ENCODE results near the gene STK32B.

Gene STK32B

DNA sequence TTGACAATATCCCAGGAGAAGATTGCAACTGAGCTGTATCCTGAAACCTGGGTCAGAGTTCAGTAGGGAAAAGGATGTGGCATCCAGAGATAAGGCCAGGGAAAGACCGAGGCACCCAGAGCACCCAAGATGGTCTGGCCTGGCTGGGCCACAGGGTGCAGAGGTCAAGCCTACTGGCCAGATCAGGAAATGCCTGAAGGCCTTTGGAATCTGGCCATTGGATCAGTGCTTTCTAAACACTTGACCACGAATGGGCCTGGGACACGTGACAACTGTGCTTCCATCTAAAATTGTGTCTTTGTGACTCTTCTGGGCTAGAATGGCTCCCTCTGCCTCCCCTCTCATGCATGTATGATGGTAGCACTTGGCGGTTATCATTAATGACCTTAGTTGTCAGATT lies 340.2 kb downstream of the STK32B start:
- DNase-seq (ENCODE audit: low read depth, low spot score): no peak
- H3K4me3 ChIP-seq (ENCODE audit: low read length): no peak overlapping the region

DNA sequence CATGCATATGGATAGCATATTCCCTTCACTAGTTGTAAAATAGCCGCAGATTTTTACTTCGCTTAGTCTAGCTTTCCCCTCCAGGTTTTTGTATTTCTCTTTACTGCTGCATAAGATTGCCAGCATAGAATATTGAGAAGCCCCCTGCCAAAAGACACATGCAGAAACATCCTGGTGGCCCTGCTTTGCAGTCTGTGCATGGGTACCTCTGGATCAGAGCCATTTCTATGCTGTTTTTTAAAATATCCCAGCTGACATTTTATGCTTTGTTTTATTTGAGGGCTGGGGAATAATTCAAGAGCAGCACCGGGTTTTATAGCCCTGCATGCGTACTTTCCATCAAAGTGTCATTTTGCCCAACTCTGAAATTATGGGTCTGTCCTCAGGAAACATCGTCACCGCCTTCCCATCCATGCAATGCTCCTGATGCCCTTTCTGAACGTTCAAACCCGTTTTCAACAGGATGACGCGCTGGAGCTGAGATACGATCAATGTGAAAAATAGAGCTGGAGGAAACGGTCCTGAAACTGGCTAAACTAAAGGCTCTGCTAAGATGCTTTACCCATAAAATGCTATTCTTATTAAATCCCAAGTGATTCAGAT lies 342.7 kb downstream of the STK32B start:
- DNase-seq (ENCODE audit: low read depth, low spot score): no peak
- no peak overlapping the region for H3K4me3 ChIP-seq (ENCODE audit: low read length)

DNA sequence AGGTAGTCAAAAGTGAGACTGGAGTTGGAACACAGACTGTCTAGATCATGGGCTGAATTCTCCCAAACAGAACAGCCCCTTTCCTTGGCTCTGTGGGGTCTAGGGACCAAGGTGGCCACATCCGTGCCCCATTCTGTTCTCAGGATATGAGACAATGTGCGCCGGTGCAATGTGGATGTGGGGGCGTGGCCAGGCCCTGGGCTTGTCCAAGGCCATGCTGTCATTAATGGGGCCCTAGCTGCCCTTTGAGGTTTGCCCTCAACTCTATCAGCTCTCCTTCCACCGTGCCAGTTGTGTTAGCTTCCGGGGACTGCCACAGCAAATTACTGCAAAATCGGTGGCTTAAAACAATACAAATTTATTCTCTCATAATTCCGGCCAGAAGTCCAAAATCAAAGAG lies 344.5 kb downstream of the STK32B start:
- DNase-seq (ENCODE audit: low read depth, low spot score): no peak
- H3K4me3 ChIP-seq (ENCODE audit: low read length): no peak overlapping the region

DNA sequence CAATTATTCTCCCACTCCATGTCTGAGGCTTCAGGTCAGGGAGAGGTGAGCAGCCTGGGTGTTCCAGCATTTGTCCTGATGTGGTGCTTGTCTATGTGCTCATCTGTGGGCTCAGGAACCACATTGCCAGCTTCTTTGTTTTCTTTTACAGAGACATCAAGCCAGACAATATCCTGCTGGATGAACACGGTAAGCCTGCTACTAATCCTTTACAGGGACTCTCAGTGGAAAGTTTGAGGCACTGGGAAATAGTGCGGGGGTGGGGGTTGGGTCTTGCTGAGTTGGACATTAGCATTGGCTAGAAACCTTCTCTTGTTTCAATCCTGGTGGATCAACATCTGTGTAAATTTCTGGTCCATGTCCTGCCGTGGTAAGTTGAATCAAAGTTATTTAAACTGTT lies 346.8 kb downstream of the STK32B start:
- DNase-seq (ENCODE audit: low read depth, low spot score): no peak
- no peak overlapping the region for H3K4me3 ChIP-seq (ENCODE audit: low read length)

DNA sequence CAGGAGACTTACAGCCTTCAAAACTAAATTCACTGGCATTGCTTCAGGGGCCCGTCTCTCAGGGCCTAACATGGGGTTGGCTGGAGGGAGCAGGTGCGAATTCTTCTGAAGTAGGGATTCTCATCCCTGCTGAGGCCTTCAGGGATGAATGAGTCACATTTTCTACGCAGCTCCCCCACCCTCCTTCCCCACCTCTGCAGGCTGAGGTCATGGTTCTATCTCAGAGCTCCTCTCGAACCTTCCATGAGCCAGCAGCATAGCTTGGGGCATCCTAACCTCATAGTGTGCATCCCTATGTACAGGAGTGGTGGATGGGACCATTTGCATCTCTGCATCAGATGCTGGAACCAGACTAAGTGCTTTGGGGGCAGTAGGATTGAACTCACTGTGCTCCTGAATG lies 347.8 kb downstream of the STK32B start:
- no peak overlapping the region for H3K4me3 ChIP-seq (ENCODE audit: low read length)
- DNase-seq (ENCODE audit: low read depth, low spot score): no peak

DNA sequence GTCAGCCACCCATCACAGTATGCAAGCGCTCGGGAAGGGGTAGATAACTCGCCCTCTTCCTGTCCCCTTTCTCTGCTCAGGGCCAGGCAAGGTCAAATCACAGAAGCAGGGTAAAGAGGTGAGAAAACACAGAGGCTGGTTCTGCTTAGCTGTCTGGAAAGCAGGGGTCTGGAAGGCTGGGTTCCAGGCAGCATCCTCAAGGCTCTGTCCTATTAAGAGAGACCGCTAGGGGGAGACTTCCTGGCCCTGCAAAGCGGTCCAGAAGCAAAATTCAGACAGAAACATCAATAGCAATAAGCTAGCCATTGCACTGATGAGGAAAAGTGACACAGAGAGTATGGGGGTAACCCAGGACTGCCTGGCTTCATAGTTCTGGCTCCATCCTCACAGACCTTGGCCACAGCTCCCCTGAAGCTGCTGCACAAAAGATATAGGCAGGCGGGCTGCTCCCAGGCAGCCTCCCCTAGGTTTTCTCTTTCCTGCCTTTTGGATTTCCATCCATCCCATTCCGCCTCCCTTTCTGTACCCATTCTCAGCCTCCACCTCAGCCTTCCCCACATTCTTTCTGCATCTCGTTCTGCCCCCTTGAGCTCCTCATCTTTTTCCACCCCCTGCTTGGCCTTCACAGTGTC lies 348.6 kb downstream of the STK32B start:
- DNase-seq (ENCODE audit: low read depth, low spot score): peak; percentile 16
- H3K4me3 ChIP-seq (ENCODE audit: low read length): no peak overlapping the region

DNA sequence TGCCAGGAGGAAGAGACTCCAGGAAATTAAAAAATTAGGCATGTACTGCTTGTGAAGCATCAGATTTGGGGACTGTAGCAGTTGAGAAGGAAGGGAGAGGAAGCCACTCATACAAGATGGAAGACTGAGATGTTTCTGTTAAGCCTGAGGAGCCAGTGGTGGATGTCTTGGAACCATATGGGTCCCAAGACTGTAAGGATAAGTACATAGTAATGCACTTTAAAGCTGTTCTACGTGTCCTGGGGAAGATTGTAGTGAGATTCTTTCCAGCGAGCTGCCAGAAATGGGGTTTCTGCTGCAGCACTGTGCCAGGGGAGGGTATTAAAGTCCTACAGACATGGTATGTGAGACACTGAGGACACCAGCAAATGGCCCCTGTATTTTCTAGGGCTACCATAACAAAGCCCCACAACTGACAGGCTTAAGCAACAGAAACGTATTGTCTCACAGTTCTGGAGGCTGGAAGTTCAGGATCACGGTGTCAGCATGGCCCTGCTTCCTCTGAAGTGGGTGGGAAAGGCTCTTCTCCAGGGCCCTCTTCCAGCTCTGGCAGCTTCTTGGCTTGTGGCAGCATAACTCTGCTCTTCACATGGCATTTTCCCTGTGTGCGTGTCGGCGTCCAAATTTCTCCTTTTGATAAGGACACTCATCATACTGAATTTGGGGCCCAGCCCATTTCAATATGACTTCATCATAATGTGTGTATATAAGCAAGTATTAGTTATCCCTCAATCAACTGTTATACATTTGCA lies 352.6 kb downstream of the STK32B start:
- H3K4me3 ChIP-seq (ENCODE audit: low read length): no peak overlapping the region
- no peak for DNase-seq (ENCODE audit: low read depth, low spot score)

DNA sequence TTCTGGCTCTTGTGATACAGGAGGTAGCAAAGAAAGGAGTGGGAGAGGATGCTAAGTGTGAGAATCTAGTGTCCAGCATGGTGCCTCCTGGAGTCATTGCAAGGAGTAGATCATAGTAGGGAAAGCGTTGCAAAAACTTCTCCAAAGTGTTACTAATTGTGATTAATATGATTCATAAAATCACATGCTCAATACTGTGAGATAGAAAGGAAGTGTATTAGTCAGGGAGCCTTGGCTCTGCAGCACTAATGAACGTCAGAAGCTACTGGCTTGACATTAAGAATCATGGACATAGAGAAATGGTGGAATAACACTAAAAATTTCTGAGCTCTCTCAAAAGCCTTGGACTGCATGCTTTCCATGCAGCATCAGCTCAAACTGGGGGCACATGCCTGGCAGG lies 358.0 kb downstream of the STK32B start:
- DNase-seq (ENCODE audit: low read depth, low spot score): no peak
- no peak overlapping the region for H3K4me3 ChIP-seq (ENCODE audit: low read length)

DNA sequence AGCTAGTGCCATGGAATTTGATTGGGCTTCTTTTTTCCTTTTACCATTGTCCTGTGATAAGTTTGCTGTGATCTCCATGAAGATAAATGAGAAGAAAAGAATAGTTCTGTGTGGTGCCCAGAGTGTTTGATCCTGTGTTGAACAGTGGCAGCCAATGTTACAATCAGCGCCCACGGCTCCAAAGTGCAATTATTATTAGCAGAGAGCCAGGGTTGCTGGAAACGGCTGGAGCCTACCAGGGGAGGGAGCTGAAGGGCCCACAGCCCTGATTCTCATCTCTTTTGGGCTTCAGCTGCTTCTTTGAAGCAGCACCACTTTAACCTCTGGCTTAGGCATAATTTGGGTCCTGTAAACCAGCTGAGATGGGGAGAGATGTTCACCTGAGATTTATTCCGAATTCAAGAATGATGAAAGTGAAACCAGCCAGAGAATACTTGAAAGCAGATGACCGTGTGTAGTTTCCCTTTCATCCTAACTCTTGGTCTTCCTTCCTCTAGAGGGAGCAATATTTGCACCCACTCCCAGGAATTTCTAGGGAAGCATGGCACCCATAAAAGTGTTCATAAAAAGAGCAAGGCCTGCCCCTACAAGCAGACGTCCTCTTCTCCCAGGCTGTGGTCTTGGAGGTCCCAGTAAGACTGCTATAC lies 358.8 kb downstream of the STK32B start:
- no peak overlapping the region for H3K4me3 ChIP-seq (ENCODE audit: low read length)
- no peak for DNase-seq (ENCODE audit: low read depth, low spot score)

DNA sequence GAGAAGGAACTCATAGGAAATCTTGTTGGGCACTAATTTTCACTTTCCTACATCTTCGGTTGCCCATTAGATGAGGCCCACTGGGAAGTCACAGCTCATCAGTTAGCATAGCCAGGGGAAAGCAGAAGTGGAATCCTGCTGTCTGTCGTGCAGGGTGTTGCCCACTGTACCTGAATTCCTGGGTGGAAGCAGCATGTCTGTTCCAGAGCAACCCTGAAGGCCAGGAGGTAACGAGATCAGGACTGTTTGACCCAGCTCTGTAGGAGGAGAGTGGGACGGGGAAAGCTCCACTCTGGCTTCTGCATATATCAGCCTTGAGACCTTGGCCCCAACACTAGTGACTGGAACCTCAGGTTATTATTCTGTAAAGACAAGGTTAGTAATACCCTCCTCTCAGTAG lies 361.0 kb downstream of the STK32B start:
- no peak overlapping the region for H3K4me3 ChIP-seq (ENCODE audit: low read length)
- DNase-seq (ENCODE audit: low read depth, low spot score): no peak

DNA sequence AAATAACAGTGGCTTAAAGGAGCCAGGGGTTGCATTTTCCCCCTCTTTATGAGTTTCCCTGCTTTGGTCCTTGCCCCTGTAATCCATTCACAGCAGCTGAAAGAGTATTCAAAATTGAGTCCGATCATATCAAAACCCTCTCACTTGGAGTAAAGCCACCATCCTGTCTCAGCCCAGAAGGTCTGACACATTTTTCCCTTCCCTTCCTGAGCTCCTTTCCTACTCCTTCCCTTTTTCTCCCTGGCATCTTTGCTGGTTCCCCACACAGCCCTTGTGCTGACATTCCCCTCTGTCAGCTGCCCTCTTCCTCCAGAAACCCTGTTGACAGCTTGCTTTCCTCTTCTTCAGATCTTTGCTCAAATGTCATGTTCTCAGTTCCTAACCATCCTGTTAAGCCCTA lies 361.5 kb downstream of the STK32B start:
- DNase-seq (ENCODE audit: low read depth, low spot score): no peak
- no peak overlapping the region for H3K4me3 ChIP-seq (ENCODE audit: low read length)

DNA sequence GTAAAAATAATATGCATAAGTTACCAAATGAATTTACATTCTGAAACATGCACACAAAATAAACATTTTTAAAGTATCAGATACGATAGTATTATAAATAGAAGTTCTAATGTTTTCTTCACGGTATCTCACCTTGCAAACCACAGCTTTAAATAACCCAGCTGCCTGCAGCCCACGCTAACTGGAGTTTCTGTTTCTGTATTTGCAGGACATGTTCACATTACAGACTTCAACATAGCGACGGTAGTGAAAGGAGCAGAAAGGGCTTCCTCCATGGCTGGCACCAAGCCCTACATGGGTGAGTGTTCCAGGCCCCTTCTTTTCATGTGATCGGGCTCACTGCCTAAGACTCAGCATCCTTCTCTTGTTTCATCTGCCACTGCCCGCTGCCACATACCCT lies 365.4 kb downstream of the STK32B start:
- no peak for DNase-seq (ENCODE audit: low read depth, low spot score)
- H3K4me3 ChIP-seq (ENCODE audit: low read length): no peak overlapping the region

DNA sequence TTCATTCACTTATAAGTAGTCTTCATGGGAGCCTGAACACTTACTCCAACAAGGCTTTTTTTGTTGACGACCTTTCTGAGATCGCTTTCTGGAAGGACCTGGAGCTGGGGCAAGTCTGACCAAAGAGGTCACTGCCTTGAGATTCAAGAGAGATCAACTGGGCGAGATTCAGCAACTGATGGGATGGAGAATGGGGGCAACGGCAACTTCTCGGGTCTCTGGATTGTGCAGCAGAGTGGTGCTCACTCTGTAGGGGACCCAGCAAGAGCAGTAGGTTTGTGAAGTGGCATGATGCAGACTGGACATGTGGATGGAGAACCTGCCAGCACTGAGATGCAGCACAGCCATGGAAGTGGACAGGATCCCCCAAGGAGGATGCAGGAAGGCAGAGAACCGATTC lies 369.0 kb downstream of the STK32B start:
- H3K4me3 ChIP-seq (ENCODE audit: low read length): no peak overlapping the region
- DNase-seq (ENCODE audit: low read depth, low spot score): no peak

DNA sequence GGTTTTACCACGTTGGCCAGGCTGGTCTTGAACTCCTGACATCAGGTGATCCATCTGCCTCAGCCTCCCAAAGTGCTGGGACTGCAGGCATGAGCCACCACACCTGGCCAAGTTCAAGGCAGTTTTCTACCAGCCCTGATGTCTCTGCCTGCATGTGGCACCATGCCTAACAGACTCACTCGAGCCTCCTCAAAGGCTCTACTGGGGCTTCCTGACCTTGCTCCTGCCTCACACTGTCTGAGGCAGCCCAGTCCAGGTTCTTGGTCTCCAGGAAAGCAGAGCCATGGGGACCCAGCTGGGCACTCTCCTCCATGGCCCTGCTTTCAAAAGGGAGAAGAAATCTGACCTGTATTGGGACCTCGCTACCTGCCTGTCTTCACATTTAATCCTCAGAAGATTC lies 370.1 kb downstream of the STK32B start:
- no peak overlapping the region for H3K4me3 ChIP-seq (ENCODE audit: low read length)
- DNase-seq (ENCODE audit: low read depth, low spot score): no peak

DNA sequence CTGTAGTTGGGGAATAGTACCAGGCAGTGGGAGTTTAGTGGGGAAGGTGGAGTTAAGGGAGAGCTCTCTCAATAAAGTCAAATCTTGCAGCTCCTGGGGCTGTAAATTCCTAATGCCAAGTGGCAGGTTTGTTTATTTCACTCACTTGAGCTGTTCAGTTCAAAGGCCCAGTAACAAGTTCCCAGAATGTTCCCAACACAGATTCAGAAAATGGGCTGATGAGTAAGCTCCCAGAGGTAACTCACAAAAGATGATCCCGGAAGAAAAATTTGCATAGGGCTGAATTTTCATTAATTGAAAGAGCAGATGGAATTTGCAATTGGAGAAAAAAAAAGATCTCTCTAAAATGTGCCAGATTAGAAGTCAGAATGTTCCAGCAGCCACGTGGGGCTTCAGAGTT lies 370.9 kb downstream of the STK32B start:
- no peak overlapping the region for H3K4me3 ChIP-seq (ENCODE audit: low read length)
- no peak for DNase-seq (ENCODE audit: low read depth, low spot score)

DNA sequence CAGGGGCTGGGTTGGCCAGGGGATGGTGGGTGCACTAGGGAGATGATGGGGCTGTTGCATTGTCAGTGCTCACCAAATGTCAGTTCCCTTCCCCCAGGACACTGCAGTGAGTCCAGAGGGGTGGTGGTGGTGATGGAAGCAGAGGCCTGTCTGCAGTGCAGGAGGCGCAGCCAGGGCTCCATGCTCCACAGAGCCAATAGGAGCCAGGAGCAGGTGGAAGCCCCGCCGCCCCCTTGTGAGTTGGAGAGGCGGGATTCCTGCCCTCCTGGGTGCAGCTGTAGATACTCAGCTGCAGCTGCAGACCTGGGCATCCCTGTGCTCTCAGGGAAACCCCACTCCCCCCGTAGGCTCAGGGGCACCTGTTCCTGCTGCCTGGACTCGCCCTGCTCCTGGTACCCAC lies 372.4 kb downstream of the STK32B start:
- DNase-seq (ENCODE audit: low read depth, low spot score): no peak
- H3K4me3 ChIP-seq (ENCODE audit: low read length): no peak overlapping the region

DNA sequence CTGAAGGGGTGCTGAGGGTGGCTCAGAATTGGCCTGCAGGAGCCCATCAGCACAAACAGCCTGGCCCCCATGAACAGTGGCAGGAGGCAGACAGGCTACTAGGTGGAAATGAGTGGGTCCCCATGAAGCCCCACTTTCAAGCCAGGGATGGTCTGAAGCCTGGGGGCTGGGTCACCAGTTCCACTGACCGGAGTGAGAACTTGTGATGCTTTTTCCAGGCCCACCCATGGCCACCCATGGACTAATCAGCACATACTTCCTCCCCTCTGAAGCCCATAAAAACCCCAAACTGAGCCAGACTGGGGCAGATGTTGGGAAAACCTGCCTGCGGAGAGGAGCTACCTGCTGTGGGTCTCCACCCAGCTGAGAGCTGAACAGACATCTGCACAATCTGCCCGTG lies 372.9 kb downstream of the STK32B start:
- no peak overlapping the region for H3K4me3 ChIP-seq (ENCODE audit: low read length)

DNA sequence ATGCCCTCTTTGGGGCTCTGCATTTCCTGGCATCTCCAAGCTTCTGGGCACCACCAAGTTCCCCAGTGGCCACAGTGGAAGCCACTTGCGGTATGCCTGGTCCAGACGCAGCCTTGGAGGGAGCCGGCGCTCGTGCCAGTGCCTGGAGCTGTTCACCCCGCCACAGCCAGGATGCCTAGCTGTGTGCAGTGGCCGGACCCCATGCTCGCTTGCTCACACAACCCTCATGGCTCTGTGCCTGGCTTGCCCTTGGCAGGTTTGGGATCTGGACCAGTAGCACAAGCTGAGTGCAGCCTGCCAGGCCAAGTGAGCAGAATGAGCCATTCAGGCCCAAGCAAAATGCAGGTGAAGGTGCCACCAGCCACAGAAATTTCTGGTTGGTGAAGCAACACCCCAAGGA lies 373.6 kb downstream of the STK32B start:
- DNase-seq (ENCODE audit: low read depth, low spot score): no peak
- no peak overlapping the region for H3K4me3 ChIP-seq (ENCODE audit: low read length)

More for the DNA sequence above, 372.9 kb downstream of the STK32B start:
- DNase-seq (ENCODE audit: low read depth, low spot score): no peak

DNA sequence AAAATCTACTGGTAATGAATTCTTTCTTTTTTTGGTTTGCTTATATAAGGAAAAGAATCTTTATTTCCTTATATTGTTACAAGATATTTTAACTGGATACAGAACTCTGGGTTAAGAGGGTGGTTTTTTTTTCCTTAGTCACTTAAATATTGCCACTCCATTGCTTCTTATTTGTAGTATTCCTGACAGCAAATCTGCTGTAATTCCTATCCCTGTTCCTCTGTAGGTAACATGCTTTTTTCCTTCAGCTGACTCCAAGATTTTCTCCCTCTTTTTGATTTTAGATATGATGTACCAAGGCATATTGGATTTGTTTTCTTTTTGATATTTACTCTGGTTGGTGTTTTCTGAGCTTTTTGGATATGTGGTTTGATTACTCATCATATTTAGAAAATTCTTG lies 378.5 kb downstream of the STK32B start:
- no peak for DNase-seq (ENCODE audit: low read depth, low spot score)

DNA sequence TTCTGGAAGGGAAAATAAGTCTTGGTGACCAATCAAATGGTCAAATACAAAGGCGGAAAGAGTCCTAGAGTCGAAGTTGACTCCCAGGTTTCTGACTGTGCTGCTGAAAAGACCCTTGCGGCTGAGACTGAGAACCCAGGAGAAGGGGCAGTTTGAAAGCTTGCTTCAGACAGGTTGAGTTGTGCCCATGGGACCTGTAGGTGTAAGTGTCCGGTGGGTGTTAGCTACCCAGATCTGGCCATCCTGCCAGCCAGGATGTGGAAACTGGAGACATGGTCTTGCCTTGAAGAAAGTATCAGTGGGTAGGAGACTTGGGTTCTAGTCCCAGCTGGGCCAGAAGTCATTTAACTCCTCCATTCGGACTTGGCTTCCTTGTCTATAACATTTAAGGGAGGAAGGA lies 381.9 kb downstream of the STK32B start:
- no peak overlapping the region for H3K4me3 ChIP-seq (ENCODE audit: low read length)
- no peak for DNase-seq (ENCODE audit: low read depth, low spot score)

More for the DNA sequence above, 378.5 kb downstream of the STK32B start:
- no peak overlapping the region for H3K4me3 ChIP-seq (ENCODE audit: low read length)
